ENCODE results near the gene PAM. TPM values are rescaled to one million over a fixed set of nuclear protein-coding genes. Genes with fewer than 3 reads are reported as not detected.
"Not testable (repeated sequence)": the region's sequence is repeated elsewhere in the genome, so short reads cannot be mapped to it uniquely, and the experiment has no call there.

The PAM gene
- total and polyA plus RNA-seq, 8 donors: 27.4 to 322 (median 93.9) TPM

DNA sequence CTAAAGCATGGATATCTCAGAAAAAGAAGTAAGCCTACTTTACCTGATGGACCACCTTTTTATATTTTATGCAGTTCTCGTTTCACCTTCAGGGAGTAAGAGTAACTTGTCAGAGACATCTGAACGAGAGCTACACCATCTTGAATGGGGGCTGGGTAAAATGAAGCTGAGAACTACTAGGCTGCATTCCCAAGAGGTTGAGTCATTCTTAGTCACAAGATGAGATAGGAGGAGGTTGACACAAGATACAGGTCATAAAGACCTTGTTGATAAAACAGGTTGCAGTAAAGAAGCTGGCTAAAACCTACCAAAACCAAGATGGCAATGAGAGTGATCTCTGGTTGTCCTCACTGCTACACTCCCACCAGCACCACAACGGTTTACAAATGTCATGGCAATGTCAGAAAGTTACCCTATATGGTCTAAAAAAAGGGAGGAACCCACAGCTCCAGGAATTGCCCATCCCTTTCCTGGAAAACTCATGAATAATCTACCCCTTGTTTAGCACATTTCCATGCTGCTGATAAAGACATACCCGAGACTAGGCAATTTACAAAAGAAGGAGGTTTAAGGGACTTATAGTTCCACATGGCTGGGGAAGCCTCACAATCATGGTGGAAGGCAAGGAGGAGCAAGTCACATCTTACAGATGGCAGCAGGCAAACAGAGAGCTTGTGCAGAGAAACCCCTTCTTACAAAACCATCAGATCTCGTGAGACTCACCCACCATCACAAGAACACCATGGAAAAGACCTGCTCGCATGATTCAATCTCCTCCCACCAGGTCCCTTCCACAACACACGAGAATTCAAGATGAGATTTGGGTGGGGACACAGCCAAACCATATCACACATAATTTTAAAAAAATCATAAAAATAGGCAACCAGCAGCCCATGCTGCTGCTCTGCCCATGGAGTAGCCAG, 302.4 kb downstream of the PAM start:
- peaks cover 0 to 4% (median 0%) of the 10 kb centered on the region in 4 donors for H3K4me1 ChIP-seq

DNA sequence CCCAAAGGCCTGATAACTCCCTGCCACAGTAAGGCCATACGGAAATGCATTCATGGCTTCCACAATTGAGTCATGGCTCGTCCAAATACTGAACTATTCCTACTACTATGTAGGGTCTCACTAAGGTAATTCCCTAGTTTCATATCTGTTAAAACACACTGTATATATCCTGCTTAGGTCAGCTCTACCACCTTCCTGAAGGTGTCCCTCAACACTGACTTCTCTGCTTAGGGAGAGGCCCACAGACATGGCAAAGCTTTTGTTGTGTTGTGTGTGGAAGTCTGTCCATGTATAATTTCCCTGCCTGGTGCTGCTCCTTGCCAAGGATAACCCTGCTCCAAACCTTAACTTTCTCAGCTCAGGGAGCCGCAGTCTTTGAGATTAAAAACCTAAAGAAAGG, 304.4 kb downstream of the PAM start:
- Histone ChIP-seq H3K27me3 (no peaks in the 10 kb centered on the region), H3K4me1 (peaks cover 0 to 4% (median 0%) of the 10 kb centered on the region in 4 donors), H3K9me3 (no peaks in the 10 kb centered on the region), H3K27ac (no peak overlapping the region), H3K4me3 (no peak overlapping the region), H3K36me3 (no peaks in the 10 kb centered on the region)
- DNase-seq: no peak
- intact Hi-C loops (cut with DNase I; ENCODE audit: low total_unique reads): no loop called here
- 78 to 89% (median 89%) methylated on average over 3 of the region's 3 CpGs for WGBS, 5 donors
- TF ChIP-seq EP300 (IDR thresholded peaks at IDR 0.05) (no peak), POLR2A (IDR thresholded peaks at IDR 0.05) (no peak), POLR2AphosphoS5 (IDR thresholded peaks at IDR 0.05) (no peak)
- TF ChIP-seq, protein P1, sequence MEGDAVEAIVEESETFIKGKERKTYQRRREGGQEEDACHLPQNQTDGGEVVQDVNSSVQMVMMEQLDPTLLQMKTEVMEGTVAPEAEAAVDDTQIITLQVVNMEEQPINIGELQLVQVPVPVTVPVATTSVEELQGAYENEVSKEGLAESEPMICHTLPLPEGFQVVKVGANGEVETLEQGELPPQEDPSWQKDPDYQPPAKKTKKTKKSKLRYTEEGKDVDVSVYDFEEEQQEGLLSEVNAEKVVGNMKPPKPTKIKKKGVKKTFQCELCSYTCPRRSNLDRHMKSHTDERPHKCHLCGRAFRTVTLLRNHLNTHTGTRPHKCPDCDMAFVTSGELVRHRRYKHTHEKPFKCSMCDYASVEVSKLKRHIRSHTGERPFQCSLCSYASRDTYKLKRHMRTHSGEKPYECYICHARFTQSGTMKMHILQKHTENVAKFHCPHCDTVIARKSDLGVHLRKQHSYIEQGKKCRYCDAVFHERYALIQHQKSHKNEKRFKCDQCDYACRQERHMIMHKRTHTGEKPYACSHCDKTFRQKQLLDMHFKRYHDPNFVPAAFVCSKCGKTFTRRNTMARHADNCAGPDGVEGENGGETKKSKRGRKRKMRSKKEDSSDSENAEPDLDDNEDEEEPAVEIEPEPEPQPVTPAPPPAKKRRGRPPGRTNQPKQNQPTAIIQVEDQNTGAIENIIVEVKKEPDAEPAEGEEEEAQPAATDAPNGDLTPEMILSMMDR (IDR thresholded peaks at IDR 0.05): no peak

More for the DNA sequence above, 302.4 kb downstream of the PAM start:
- Histone ChIP-seq H3K9me3 (no peaks in the 10 kb centered on the region), H3K27me3 (no peaks in the 10 kb centered on the region), H3K4me3 (no peak overlapping the region), H3K36me3 (no peaks in the 10 kb centered on the region), H3K27ac (no peak overlapping the region)
- 71 to 80% (median 75%) methylated on average over 6 to 7 of the region's 7 CpGs for WGBS, 5 donors
- intact Hi-C loops (cut with DNase I; ENCODE audit: low total_unique reads): no loop called here
- DNase-seq: no peak
- TF ChIP-seq, protein P1 (IDR thresholded peaks at IDR 0.05): no peak
- no peak for TF ChIP-seq POLR2A (IDR thresholded peaks at IDR 0.05)
- TF ChIP-seq EP300 (IDR thresholded peaks at IDR 0.05): no peak
- TF ChIP-seq POLR2AphosphoS5 (IDR thresholded peaks at IDR 0.05): no peak

DNA sequence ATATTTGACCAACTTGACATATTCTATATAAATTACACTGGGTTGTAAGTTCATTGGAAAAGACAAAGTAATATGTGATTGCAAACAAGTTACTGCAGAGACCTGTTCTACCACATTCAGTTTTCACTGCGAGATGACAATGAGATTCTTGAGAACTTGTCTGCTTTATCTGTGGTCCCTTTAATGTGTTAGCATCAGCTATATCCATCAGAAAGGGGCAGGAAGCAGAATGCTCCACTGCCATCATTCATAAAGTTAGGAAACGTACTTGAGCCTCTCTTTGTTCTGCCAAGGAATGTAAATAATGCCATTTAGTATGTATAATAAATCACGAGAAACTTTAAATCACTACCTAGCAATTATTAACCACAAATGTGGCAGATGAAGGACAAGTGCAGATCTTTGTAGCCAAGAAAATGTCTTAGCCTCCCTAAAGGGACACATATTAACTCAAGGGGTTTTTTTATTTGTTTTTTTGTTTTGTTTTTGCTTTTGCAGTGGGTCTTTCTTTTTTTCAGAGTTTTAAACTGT, 305.4 kb downstream of the PAM start:
- H3K9me3 ChIP-seq: no peaks in the 10 kb centered on the region
- H3K36me3 ChIP-seq: no peaks in the 10 kb centered on the region
- H3K4me1 ChIP-seq: peaks cover 0 to 4% (median 0%) of the 10 kb centered on the region in 4 donors
- 14 to 20% (median 17%) methylated on average over 3 of the region's 3 CpGs for whole genome bisulfite sequencing, 5 donors
- H3K27ac ChIP-seq: no peak overlapping the region
- intact Hi-C loops (cut with DNase I; ENCODE audit: low total_unique reads): no loop called here
- H3K27me3 ChIP-seq: no peaks in the 10 kb centered on the region
- no peak for TF ChIP-seq EP300 (IDR thresholded peaks at IDR 0.05)
- no peak for TF ChIP-seq POLR2A (IDR thresholded peaks at IDR 0.05)
- TF ChIP-seq, protein P1 (IDR thresholded peaks at IDR 0.05): no peak
- TF ChIP-seq POLR2AphosphoS5 (IDR thresholded peaks at IDR 0.05): no peak
- H3K4me3 ChIP-seq: no peak overlapping the region
- DNase-seq: peak in 1 of 2 donors; percentile 4

DNA sequence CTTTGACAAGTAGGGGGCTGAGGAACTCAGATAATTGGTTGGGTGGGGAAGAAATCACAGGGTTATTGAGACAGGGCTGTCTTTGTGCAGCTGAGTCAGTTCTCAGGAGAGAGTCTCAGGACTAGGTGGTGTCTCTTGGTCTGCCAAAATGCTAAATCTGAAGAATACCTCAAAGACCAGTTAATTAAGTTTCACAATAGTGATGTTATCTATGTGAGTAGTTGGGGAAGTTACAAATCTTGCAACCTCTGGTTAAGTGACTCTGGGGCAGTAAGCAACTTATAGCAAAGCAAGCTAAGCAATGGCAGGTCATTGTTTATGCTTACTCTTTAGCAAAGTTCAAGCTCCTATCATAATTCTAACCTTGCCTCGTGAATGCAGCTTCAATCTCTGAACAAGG, 311.2 kb downstream of the PAM start:
- no peak for DNase-seq
- TF ChIP-seq EP300 (IDR thresholded peaks at IDR 0.05) (no peak), POLR2A (IDR thresholded peaks at IDR 0.05) (no peak), POLR2AphosphoS5 (IDR thresholded peaks at IDR 0.05) (no peak)
- TF ChIP-seq, protein P1 (IDR thresholded peaks at IDR 0.05): no peak
- intact Hi-C loops (cut with DNase I; ENCODE audit: low total_unique reads): no loop called here
- Histone ChIP-seq H3K27me3 (no peaks in the 10 kb centered on the region), H3K4me3 (no peak overlapping the region), H3K27ac (no peak overlapping the region), H3K4me1 (no peaks in the 10 kb centered on the region), H3K9me3 (no peaks in the 10 kb centered on the region), H3K36me3 (no peaks in the 10 kb centered on the region)
- WGBS, 5 donors: 19 to 38% (median 22%) methylated on average over 1 of the region's 1 CpG

DNA sequence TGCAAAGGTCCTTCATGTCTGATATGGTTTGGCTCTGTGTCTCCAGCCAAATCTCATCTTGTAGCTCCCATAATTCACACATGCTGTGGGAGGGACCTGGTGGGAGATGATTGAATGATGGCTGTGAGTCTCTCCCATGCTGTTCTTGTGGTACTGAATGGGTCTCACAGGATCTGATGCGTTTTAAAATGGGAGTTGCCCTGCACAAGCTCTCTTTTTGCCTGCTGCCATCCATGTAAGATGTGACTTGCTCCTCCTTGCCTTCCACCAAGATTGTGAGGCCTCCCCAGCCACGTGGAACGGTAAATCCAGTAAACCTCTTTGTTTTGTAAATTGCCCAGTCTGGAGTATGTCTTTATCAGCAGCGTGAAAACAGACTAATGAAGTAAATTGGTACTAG, 318.4 kb downstream of the PAM start:
- H3K4me1 ChIP-seq; H3K4me3 ChIP-seq; H3K27me3 ChIP-seq; DNase-seq; H3K36me3 ChIP-seq; intact Hi-C loops (cut with DNase I; ENCODE audit: low total_unique reads); H3K27ac ChIP-seq: not testable (repeated sequence)
- 56 to 90% (median 68%) methylated on average over 4 of the region's 4 CpGs for WGBS, 5 donors
- H3K9me3 ChIP-seq: peaks cover 28 to 58% (median 53%) of the 10 kb centered on the region in 4 donors
